ENCODE data around the gene MIDN.
"Not testable (repeated sequence)": the region's sequence is repeated elsewhere in the genome, so short reads cannot be mapped to it uniquely, and the experiment has no call there.

MIDN gene

GRCh38 chr19:1300744-1301490 lies 52.5 kb downstream of the MIDN start:
- no peak overlapping the region for H3K4me2 ChIP-seq (ENCODE audit: low read length)
- no peaks in the 10 kb centered on the region for H3K4me1 ChIP-seq (ENCODE audit: insufficient read depth, low read length, severe bottlenecking)
- no peaks in the 10 kb centered on the region for H3F3A ChIP-seq (ENCODE audit: insufficient read depth, low read length)
- no peaks in the 10 kb centered on the region for H3K27me3 ChIP-seq (ENCODE audit: insufficient read depth, low read length)
- no peaks in the 10 kb centered on the region for H3K9me2 ChIP-seq (ENCODE audit: low read depth, low read length)
- H3K9ac ChIP-seq (ENCODE audit: low read length), result no peak overlapping the region
- H2AFZ ChIP-seq (ENCODE audit: low read length), result no peak overlapping the region
- H3K79me2 ChIP-seq (ENCODE audit: insufficient read depth, low read length), result no peaks in the 10 kb centered on the region
- H3K9me3 ChIP-seq (ENCODE audit: low read length), result no peaks in the 10 kb centered on the region
- H4K20me1 ChIP-seq (ENCODE audit: insufficient read depth, low read length), result no peaks in the 10 kb centered on the region
- no peaks in the 10 kb centered on the region for H3K36me3 ChIP-seq (ENCODE audit: insufficient read depth, low read length)
- H3K4me3 ChIP-seq (ENCODE audit: low read depth, low read length, poor library complexity, severe bottlenecking), result no peak overlapping the region
- H3K27ac ChIP-seq (ENCODE audit: low read depth, low read length, poor library complexity, severe bottlenecking), result no peak overlapping the region
- TF ChIP-seq EZH2 (IDR thresholded peaks at IDR 0.05; ENCODE audit: borderline replicate concordance, low read length) (no peak), CTCF (IDR thresholded peaks at IDR 0.05; ENCODE audit: low read length) (no peak)

- no peaks in the 10 kb centered on the region for H3K79me2 ChIP-seq (ENCODE audit: insufficient read depth, low read length)
- no peaks in the 10 kb centered on the region for H3K27me3 ChIP-seq (ENCODE audit: insufficient read depth, low read length)
- H3K4me3 ChIP-seq (ENCODE audit: low read depth, low read length, poor library complexity, severe bottlenecking), result no peak overlapping the region
- no peaks in the 10 kb centered on the region for H3K9me2 ChIP-seq (ENCODE audit: low read depth, low read length)
- H4K20me1 ChIP-seq (ENCODE audit: insufficient read depth, low read length), result no peaks in the 10 kb centered on the region
- no peaks in the 10 kb centered on the region for H3K4me1 ChIP-seq (ENCODE audit: insufficient read depth, low read length, severe bottlenecking)
- no peak overlapping the region for H3K4me2 ChIP-seq (ENCODE audit: low read length)
- H3K9ac ChIP-seq (ENCODE audit: low read length), result no peak overlapping the region
- H3K27ac ChIP-seq (ENCODE audit: low read depth, low read length, poor library complexity, severe bottlenecking), result no peak overlapping the region
- H3F3A ChIP-seq (ENCODE audit: insufficient read depth, low read length), result no peaks in the 10 kb centered on the region
- TF ChIP-seq EZH2 (IDR thresholded peaks at IDR 0.05; ENCODE audit: borderline replicate concordance, low read length) (no peak), CTCF (IDR thresholded peaks at IDR 0.05; ENCODE audit: low read length) (no peak)
- H3K9me3 ChIP-seq (ENCODE audit: low read length), result no peaks in the 10 kb centered on the region
- H3K36me3 ChIP-seq (ENCODE audit: insufficient read depth, low read length), result no peaks in the 10 kb centered on the region
- H2AFZ ChIP-seq (ENCODE audit: low read length), result no peak overlapping the region
Measured at GRCh38 chr19:1302533-1303239, 54.3 kb downstream of the MIDN start.

- no peak overlapping the region for H3K9ac ChIP-seq (ENCODE audit: low read length)
- H3K27ac ChIP-seq (ENCODE audit: low read depth, low read length, poor library complexity, severe bottlenecking), result no peak overlapping the region
- no peak for TF ChIP-seq EZH2 (IDR thresholded peaks at IDR 0.05; ENCODE audit: borderline replicate concordance, low read length)
- no peaks in the 10 kb centered on the region for H3K4me1 ChIP-seq (ENCODE audit: insufficient read depth, low read length, severe bottlenecking)
- H3F3A ChIP-seq (ENCODE audit: insufficient read depth, low read length), result no peaks in the 10 kb centered on the region
- H3K4me2 ChIP-seq (ENCODE audit: low read length), result no peak overlapping the region
- H3K9me3 ChIP-seq (ENCODE audit: low read length), result no peaks in the 10 kb centered on the region
- H3K79me2 ChIP-seq (ENCODE audit: insufficient read depth, low read length), result no peaks in the 10 kb centered on the region
- peaks cover 5% of the 10 kb centered on the region; the same call in 1 of the 2 replicates for H3K27me3 ChIP-seq (ENCODE audit: insufficient read depth, low read length)
- no peak overlapping the region for H3K4me3 ChIP-seq (ENCODE audit: low read depth, low read length, poor library complexity, severe bottlenecking)
- H3K36me3 ChIP-seq (ENCODE audit: insufficient read depth, low read length), result no peaks in the 10 kb centered on the region
- H2AFZ ChIP-seq (ENCODE audit: low read length), result no peak overlapping the region
- H4K20me1 ChIP-seq (ENCODE audit: insufficient read depth, low read length), result no peaks in the 10 kb centered on the region
- H3K9me2 ChIP-seq (ENCODE audit: low read depth, low read length), result no peaks in the 10 kb centered on the region
Measured at GRCh38 chr19:1304197-1304924, 56.0 kb downstream of the MIDN start.

GRCh38 chr19:1305354-1305753 lies 57.0 kb downstream of the MIDN start:
- not testable (repeated sequence) for H3F3A ChIP-seq (ENCODE audit: insufficient read depth, low read length); H3K79me2 ChIP-seq (ENCODE audit: insufficient read depth, low read length); H3K4me2 ChIP-seq (ENCODE audit: low read length); H3K36me3 ChIP-seq (ENCODE audit: insufficient read depth, low read length); H3K9me2 ChIP-seq (ENCODE audit: low read depth, low read length); H4K20me1 ChIP-seq (ENCODE audit: insufficient read depth, low read length); H3K4me3 ChIP-seq (ENCODE audit: low read depth, low read length, poor library complexity, severe bottlenecking); H3K27ac ChIP-seq (ENCODE audit: low read depth, low read length, poor library complexity, severe bottlenecking); H2AFZ ChIP-seq (ENCODE audit: low read length); H3K9me3 ChIP-seq (ENCODE audit: low read length); H3K27me3 ChIP-seq (ENCODE audit: insufficient read depth, low read length); H3K4me1 ChIP-seq (ENCODE audit: insufficient read depth, low read length, severe bottlenecking); H3K9ac ChIP-seq (ENCODE audit: low read length)
